T-helper 1 cell treated with Interleukin-12 subunit alpha and Interleukin-12 subunit beta and Interleukin-4 antibody, amounts not matched to agents 30 ng/mL and 1 ng/mL, for 36 hours (primary cell): Measurements from ENCODE around the gene BACH2. TPM values are rescaled to one million over a fixed set of nuclear protein-coding genes. Genes with fewer than 3 reads are reported as not detected.

ENCODE experiments used
- intact Hi-C: fragments of 100-400 bp; cut with micrococcal nuclease; formaldehyde crosslinking; loops from one replicate; pipeline ENCODE4 v1.15.1; 2024
- total RNA-seq: library from RNA; stranded (reverse); gene quantifications from 2 replicates; pipeline ENCODE4 v1.2.3, GENCODE V29; 2022

The BACH2 gene
- total RNA-seq, 1 donor from 2014 or later, result 25.5 TPM

- intact Hi-C loops, result loop anchor here (2.0 to 5.0 kb wide), 4 partner anchors 18 to 288 kb away; no protein-coding TSS in a partner anchor
These were observed 187.5 kb downstream of the BACH2 start for GRCh38 chr6:90109141-90109540.

DNA sequence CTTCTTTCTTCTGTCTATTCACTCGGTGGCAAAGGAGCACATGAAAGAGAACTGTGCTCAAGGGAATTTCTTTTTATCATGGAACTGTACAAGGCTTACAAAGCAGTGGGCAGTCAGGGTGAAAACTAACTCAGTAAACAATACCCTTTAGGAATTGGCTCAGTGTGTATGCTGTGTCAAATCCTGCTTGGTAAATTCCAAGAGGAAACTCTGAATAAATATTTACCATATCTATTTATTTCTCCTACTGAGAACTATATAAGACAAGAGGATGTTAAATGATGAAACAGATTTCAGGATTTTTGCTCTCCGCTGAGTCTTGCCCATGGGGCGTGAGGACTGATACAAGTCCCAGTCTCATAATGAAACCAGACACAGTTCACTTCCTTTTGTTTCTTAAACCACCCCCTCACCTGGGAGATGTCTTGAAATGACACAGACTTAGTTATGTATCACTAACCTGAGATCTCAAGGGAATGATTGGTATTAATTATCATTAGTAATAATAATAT lies 188.8 kb downstream of the BACH2 start:
- intact Hi-C loops, result loop anchor here (1.0 to 5.0 kb wide), 5 partner anchors 19 to 289 kb away; no protein-coding TSS in a partner anchor

- intact Hi-C loops, result loop anchor here (5.0 kb wide), 1 partner anchor 290 kb away; no protein-coding TSS in a partner anchor
These were observed 189.3 kb downstream of the BACH2 start for GRCh38 chr6:90107371-90107770.

GRCh38 chr6:90106449-90106848 lies 190.2 kb downstream of the BACH2 start:
- intact Hi-C loops, result loop anchor here (5.0 kb wide), 1 partner anchor 291 kb away; no protein-coding TSS in a partner anchor

- intact Hi-C loops, result loop anchor here (1.0 to 5.0 kb wide), 2 partner anchors 24 to 292 kb away; no protein-coding TSS in a partner anchor
These were observed 191.0 kb downstream of the BACH2 start for GRCh38 chr6:90105506-90106170.

DNA sequence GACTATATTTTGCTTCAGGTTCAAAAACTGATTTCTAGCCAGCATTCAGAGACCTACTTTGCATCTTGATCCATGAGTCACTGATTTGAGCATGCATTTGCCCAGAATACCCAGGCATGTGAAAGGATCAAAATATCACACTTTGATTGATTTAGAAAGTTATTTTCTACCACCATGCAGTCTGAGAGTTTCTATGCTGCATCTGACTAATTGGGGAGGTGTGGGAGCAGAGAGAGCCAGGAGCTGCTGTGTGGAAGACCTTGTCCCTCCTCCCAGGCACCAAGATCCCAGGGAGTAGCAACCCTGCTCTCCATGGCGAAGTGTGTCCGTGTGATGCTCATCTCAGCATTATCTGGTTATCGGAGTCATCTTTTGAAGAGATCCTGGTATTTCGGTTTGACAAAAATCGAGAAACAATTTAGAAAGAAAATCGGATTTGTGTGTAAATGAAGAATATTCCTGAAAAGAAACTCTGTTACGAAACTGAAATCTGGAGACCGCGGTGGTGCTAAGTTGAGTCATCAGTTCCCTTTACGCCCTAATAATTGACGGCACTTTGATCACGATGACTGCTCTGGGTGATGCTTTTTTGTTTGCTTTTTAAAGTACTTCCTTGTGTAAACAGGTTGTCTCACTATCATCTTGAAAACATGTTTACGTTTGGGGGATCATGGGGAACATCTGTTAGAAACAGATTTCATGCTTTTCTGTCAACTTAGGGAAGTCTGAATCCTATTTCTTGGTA lies 193.4 kb downstream of the BACH2 start:
- intact Hi-C loops, result no loop called here

GRCh38 chr6:90101403-90101802 lies 195.2 kb downstream of the BACH2 start:
- intact Hi-C loops, result no loop called here

- intact Hi-C loops, result no loop called here
These were observed 196.5 kb downstream of the BACH2 start for GRCh38 chr6:90100059-90100665.

DNA sequence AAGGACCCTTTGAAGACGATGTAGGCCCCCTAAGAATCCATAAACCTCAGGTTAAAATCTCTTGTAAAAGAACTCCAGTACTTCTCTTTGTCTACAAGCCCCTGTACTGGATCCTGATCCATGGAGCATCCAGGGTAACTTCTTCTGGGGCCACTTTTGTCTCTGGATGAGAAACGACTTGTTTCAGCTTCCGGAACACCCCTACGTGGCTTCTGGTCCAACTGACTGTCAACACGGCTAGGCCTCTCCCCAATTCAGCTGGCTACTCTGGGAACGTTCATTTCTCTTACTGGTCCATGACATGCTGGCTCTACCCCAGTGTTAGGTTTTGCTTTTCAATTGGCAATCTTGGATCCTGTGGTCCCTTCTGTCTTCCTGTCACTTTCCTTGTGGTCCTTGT lies 198.0 kb downstream of the BACH2 start:
- intact Hi-C loops, result loop anchor here (1.0 kb wide), 1 partner anchor 17 kb away; no protein-coding TSS in a partner anchor

GRCh38 chr6:90098001-90098531 lies 198.6 kb downstream of the BACH2 start:
- intact Hi-C loops, result loop anchor here (1.0 kb wide), 1 partner anchor 17 kb away; no protein-coding TSS in a partner anchor

- intact Hi-C loops, result no loop called here
These were observed 199.3 kb downstream of the BACH2 start for GRCh38 chr6:90097356-90097755.

DNA sequence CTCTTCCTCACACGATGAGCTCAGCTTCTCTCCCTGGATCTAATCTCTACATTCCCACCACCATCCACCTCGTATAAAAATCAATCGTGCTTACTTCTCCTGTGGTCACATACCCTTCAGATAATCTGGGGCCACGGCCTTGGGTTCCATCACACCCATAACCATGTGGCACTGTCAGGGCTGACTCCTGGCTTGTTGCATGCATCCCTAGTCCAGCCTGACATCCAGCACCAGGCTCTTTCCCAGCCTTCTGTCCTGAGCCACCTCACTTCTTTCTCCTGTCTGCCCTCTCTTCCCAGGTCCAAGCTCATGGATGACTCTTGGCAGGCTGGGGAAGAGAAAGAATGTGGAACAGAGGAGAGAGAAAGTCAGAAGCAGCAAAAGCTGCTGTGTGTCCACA lies 199.8 kb downstream of the BACH2 start:
- intact Hi-C loops, result loop anchor here (1.0 kb wide), 1 partner anchor 9 kb away; no protein-coding TSS in a partner anchor

GRCh38 chr6:90095788-90096187 lies 200.9 kb downstream of the BACH2 start:
- intact Hi-C loops, result loop anchor here (1.0 kb wide), 1 partner anchor 7 kb away; no protein-coding TSS in a partner anchor

DNA sequence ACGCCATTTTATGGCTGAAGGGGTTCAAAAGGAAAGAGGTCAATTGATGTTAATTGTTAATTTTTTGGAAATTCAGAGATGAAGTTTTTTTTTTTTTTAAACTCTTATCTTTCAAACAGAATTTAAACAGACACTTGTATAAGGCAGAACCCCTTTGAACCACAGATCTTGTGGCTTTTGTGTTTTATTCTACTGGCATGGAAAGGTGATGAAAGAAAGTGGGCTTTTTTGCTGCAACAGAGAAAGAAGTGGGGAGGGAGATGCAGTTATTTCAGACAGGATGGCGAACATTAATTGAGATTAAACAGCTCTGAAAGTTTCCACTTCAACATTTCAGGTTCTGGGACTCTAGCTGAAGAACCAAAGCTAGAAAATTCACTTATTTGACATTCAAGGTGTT lies 201.5 kb downstream of the BACH2 start:
- intact Hi-C loops, result no loop called here

DNA sequence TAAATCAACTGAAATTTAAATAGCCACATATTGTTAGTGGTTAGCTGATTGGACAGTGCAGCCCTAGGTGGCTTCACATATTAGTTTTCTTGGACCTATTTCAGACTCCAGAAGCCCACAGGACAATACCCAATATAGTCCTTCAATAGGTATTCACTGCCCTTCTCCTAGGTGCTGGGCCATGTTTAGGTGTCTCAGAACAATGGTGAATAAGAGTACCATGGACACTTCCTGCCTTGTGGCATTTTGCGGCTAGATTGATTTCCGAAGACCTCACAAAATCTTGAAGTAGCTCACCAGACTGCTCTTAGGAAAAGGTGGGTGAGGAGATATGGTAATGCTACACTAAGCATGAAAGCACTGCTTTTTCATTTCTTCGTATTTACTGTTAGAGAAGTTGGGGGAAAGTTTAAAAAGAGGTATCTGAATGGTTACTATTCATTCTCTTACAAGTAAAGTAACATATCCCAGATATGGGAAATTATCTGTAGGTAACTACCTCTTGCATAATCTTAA lies 203.0 kb downstream of the BACH2 start:
- intact Hi-C loops, result no loop called here

DNA sequence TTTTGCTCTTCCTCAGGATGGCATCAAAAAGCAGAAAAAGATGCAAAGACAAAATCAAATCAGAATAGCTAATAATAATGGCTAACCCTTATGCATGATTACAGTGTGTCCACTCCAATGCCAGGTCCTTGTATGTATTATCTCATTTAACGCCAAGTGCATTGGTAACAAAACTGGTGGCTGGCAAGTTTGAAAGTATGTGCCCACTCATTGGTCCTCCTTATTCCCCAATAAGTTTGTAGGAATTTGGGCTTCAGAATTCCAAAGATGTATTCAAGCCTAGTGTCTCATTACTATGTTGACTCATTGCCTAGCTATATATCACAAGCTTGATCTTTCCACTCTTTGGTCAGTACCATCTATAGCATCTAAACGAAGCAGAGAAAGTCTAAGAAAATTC lies 205.8 kb downstream of the BACH2 start:
- intact Hi-C loops, result no loop called here

DNA sequence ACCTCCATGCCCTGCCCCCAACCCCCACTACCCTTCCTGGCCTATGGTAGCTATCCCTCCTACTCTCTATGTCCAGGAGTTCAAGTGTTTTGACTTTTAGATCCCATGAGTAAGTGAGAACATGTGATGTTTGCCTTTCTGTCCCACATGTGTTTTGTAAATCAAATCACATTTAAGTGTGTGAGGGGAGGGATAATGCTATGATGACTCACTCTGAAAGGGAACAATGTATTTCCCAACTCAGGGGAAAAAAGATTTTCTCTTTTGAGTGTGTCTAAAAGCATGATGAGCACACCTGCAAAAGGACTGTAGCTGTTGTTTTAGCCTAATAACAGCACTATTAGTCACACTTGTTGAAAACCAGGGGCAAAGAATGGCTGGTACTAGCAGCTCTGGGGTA lies 208.6 kb downstream of the BACH2 start:
- intact Hi-C loops, result loop anchor here (1.0 to 10.0 kb wide), 2 partner anchors 8 to 1123 kb away; partner anchors contain the start of gene RNGTT

DNA sequence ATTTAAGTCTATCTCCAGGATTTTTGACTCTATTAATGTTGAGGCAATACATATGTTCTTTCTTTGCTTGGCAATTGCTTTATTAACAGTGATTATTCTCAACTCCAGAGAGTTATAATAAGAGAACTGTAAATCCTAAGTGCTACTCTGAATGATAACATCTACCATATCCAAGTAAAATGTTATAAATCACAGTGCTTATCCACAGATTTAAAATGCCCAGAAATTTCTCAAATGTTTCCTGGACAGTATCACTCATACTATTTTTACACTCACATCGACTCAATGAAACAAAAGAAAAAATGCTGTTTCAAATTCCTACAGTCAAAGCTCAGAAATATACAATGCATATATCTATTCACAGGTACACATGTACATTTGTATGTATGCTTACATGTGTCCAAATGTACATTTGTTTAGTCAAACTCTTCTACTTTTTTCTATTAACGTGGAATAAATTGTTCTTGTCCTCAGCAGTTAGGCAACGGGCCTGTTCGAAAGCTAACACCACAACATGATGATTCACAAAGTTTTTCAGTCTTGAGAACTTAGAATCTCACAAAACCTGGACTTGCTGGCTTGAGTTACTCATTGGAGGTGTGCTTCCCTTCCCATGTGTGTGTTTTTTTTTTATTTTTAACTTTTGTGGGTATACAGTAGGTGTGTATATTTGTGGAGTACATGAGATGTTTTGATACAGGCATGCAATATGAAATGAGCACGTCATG lies 209.4 kb downstream of the BACH2 start:
- intact Hi-C loops, result loop anchor here (10.0 kb wide), 1 partner anchor 1122 kb away; the partner anchor contains the start of gene RNGTT

DNA sequence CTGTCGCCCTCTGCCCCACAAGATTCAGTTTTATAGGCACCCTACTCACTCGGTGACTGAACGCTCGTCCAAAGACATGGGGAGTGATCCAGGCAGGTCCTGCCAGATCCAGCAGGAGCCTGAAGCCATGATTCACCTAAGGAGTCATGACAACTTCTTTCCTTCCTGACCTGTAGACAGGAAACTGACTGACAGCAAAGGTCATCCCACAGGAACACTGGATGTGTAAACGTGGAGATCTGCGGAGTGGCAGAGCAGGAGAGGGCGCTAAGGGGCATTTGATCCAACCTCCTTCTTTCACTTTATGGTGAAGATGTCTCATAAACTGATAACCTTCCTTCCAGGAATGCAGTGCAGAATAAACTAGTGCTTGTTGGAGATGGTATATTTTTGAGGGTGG lies 210.1 kb downstream of the BACH2 start:
- intact Hi-C loops, result loop anchor here (10.0 kb wide), 1 partner anchor 1122 kb away; the partner anchor contains the start of gene RNGTT

DNA sequence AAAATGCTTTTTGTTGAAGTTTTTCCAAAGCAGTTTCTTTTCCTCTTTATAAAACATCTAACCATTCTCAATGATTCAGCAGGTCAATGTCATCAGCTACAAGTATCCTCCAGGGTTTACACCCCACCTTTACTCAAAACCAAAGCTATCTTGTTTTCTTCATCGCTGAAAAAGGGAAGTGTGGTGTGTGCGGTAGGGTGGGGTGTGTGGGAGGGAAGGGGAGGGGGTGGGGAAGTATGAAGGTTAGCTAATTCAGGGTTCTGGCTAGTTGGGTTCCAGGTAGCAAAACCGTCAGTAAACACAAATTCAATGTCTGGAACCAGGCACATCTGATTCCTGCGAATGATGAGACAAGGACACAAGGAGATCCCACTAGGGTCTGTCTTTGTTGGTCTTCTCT lies 212.8 kb downstream of the BACH2 start:
- intact Hi-C loops, result loop anchor here (5.0 to 10.0 kb wide), 2 partner anchors 328 to 1119 kb away; partner anchors contain the start of gene RNGTT
